ENCODE measurements around the gene HDDC3.
A peak's percentile ranks its signal among the peaks of the same experiment; 100 is the strongest.

HDDC3 gene

DNA sequence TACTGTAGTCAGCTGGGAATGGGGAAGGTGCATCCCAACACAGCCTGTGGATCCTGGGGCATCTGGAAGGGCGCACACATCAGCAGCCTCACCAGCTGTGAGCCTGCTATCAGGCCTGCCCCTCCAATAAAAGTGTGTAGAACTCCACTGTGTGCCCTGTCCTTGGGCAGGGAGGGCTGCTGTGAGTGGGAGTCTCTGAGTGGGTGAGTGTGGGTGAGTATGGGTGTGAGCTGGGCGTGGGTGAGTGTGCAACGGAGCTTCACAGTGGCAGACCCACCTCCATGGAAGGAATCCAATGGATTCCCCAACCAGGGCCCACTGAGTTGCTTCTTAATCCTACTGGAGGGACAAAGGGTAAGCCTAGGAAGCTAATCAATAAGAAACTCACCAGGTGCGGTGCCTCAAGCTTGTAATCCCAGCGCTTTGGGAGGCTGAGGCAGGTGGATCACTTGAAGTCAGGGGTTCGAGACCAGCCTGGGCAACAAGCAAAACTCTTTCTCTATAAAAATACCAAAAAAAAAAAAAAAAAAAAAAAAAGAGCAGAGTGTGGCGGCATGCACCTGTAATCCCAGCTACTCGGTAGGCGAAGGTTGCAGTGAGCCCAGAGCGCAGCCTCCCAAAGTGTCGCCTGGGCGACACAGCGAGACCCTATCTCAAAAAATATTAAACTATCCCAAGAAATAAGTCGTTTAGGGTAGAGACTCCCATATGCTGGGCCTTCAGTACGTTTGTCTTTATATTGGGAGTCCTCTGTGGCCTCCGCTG, 21.8 kb upstream of the HDDC3 start:
- no peak for DNase-seq

- no peak for DNase-seq
These were observed 20.7 kb upstream of the HDDC3 start for GRCh38 chr15:90952901-90953677.

GRCh38 chr15:90950676-90951075, 18.3 kb upstream of the HDDC3 start:
- no peak for DNase-seq

GRCh38 chr15:90949979-90950675, 17.8 kb upstream of the HDDC3 start:
- no peak for DNase-seq

- DNase-seq = no peak
These were observed 16.2 kb upstream of the HDDC3 start for GRCh38 chr15:90948506-90948905.

DNA sequence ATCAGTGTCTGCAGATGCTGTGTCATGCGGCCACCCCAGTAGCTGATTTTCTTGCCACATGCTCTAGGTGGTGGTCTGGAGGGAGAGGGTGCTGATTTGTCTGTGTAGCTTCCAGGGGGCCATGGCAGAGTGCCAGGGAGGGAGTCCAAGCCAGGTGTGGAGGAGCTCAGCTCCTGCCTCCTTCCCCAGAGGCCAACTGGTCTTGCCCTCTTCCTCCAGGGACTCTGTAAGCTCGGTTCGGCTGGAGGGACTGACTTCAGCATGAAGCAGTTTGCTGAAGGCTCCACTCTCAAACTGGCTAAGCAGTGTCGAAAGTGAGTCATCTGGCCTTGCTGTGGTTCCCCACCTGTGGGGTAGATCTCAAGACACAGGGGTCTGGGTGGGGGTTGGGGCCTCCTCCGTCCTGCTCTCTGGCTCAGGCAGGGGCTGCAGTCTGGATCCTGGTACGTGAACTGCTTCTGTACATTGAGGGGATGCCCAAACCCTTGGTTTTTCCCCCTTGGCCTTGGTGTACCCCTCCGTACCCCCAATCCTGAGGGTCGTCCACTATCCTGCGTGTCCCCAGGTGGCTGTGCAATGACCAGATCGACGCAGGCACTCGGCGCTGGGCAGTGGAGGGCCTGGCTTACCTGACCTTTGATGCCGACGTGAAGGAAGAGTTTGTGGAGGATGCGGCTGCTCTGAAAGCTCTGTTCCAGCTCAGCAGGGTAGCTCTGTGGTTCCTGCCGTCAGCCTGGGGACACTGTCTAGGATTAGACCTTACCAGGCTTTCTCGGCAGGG, 15.4 kb upstream of the HDDC3 start:
- no peak for DNase-seq

DNA sequence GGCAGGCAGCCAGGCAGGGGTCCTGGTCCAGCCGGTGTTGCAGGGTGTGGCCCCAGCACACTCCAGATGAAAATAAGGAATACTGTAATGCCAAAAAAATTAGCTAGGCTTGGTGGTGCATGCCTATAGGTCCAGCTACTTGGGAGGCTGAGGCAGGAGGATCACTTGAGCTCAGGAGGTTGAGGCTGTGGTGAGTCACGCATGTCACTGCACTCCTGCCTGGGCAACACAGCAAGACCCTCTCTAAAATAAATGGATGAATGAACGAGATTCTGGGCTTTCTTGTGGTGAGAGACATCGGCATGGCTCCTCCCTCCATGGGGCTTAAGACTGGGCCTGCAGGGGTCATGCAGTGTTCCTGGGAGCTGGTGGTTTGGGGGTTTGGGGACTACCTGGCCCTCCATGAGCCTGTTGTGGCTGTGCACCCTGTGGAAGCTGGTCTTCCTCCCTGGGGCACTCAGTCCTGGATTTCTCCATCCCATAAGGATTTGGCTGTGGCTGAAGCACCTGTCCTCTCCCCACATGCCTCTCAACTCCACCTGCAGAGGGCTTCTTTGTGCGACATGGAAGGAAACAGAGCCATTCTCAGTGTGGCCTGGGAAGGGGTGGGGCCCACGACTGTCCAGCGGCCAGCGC, 14.7 kb upstream of the HDDC3 start:
- DNase-seq = no peak

GRCh38 chr15:90946538-90946937, 14.2 kb upstream of the HDDC3 start:
- DNase-seq = no peak

- DNase-seq = no peak
These were observed 12.7 kb upstream of the HDDC3 start for GRCh38 chr15:90945091-90945490.

GRCh38 chr15:90942354-90943120, 10.2 kb upstream of the HDDC3 start:
- no peak for DNase-seq

DNA sequence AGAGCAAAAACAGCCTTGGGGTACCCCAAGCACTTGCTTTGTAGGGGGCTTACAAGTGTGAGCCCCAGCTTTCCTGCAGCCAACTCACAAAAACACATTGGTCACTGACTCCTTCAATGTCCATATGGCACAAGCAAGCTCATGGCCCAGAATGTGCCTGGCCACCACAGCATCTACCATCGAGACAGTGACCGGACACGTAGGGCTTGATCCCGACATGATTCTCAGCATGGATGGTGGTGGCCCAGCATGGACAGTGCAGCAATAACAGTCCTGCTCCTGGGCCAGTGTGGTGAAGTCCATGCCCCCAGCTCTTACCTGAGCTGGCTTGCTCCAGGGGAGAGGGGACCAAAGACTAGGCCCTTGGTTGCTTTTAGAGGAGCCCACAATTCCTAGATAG, 8.7 kb upstream of the HDDC3 start:
- no peak for DNase-seq

DNA sequence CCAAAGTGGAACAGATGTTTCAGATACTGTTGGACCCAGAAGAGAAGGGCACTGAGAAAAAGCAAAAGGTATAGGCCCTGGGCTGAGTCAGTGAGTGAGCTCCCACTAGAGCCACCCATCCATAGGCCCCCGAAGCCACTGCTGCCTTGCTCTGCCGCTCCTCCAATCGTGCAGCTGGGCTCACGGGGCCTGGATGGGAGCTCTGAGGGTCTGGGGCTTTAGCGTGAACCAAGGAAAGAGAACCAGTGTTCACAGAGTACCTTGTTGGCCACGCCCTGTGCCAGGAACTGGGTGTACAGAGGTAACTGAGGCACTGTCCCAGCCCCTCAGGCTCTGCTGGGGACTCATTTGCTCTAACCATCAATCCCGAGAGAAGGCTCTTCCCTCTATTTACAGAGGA, 7.4 kb upstream of the HDDC3 start:
- DNase-seq = no peak

- DNase-seq = no peak
These were observed 5.9 kb upstream of the HDDC3 start for GRCh38 chr15:90938261-90938660.

GRCh38 chr15:90936823-90937222, 4.5 kb upstream of the HDDC3 start:
- no peak for DNase-seq

- peak; percentile 98 for DNase-seq
These were observed 2.8 kb upstream of the HDDC3 start, which contains the start of gene UNC45A for GRCh38 chr15:90934949-90935751. UNC45A (plus strand) TSS chr15:90935285; CDS start chr15:90935325, 40 bp downstream.

GRCh38 chr15:90934256-90934948, 2.1 kb upstream of the HDDC3 start:
- peak; percentile 94 for DNase-seq

GRCh38 chr15:90933301-90933700, 952 bp upstream of the HDDC3 start:
- no peak for DNase-seq

DNA sequence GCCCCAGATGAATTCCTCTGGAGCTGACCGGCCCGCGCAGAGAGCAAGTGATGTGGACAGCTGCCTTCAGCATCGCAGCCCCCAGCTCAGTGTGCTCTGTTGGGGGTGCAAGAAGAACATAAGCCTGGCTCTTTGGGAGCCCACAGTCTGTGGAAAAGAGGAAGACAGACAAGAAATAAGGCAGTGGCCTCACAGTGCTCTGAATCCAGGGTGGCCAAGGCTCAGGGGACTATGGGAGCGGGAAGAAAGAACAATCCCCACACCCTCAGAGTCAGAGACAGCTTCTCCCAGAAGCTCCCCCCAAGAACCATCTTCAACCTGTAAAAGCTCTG, 277 bp upstream of the HDDC3 start:
- no peak for DNase-seq

- DNase-seq = no peak
These were observed 848 bp downstream of the HDDC3 start for GRCh38 chr15:90931575-90931827.

DNA sequence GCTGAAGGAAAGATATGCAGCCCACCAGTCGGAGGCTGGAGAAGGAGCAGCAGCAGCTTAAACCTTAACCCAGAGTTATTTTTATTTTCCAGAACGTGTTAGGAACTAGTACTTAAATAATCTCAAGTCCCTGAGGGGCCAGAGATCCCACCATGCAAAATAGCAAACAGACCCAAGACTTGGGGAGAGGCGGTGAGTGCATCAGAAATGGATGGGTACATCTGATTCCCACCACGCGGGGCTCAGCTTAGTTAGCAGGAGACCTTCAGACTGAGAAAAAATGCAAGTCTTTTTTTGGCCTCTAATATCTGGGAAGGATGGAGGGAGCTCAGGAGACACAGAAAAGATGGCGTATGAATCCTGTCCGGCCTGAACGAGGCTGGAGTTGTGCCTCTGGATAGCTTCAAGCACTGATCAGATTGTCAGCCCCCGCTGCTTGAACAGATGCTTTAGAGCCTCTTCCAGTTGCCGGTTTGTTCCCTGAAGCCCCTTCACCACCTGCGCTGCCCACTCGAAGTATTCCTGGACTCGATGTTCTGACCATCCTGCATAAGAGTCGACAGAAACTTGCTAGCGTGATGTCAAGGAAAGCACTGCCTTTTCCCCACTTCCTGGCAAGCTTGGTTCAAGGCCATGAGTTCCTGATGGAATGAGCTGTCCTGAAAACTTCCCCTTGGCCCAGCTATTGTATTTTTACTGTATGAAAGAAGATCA, 1.3 kb downstream of the HDDC3 start:
- peak; percentile 22 for DNase-seq
